NCI-H1930 (cell line): ENCODE data around the gene RPRD1B.

Experiments
- DNase-seq, 2 experiments: peaks; one replicate each; lab custom pipeline; 2025; lab: John Stamatoyannopoulos, UW

Gene RPRD1B

DNA sequence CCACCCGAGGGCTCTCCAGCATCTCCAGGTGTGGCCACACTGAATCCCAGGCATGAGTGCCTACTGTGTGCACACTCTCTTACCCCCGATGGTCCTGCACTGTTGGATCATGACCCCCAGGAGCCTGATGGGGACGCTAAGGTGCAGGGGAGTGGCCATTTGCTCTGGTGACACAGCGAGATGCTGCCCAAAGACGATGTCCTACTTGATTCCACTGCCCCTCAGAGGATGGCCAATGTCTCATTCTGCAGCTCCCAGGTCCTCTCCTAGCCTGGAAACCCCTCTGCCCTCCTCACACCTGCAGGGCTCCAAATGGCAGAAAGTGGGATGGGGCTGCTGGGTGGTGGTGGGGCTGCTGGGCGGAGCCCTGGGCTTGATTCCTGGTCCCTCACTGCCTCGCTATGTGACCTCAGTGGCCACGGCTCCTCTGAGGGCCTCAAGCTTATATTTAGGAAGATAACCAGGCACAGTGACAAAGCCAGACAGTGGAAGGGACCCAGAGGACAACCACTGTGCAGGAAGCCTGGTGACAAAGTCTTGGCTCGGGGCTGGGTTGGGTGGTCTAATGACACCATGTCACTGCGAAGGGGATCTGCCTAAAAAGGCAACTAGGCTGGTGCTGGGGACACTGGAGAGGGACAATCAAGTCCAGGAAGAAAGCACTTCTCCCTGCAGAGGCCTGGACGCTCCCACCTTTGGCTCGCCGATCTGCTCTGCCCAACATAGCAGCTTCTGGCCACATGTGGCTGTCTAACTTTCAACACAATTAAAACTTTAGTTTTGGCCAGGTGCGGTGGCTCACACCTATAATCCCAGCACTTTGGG lies 103.1 kb downstream of the RPRD1B start:
- no peak for DNase-seq

DNA sequence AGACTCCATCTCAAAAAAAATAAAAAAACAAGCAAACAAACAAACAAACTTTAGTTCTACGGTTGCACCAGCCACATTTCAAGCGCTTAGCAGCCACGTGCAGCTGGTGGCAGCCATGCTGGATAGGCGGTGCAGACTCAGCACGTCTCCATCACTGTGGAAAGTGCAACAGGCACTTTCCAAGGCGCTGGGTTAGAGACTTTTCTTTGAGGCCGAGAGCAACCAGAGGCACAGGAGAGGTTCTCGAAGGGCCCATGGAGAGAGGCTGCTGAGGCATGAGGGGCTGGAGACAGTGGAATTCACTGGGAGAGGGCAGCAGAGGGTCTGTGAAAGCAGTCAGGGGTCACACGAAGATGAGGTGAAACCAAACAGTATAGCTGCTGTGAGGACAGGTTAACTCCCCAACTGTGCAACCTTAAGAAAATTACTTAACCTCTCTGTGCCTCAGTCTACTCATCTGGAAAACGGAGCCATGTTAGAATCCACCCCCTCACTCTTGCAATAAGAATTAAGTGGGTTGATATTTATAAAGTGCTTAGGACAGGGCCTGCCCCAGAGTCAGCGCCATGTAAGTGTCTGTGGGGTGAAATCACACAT lies 104.0 kb downstream of the RPRD1B start:
- no peak for DNase-seq

DNA sequence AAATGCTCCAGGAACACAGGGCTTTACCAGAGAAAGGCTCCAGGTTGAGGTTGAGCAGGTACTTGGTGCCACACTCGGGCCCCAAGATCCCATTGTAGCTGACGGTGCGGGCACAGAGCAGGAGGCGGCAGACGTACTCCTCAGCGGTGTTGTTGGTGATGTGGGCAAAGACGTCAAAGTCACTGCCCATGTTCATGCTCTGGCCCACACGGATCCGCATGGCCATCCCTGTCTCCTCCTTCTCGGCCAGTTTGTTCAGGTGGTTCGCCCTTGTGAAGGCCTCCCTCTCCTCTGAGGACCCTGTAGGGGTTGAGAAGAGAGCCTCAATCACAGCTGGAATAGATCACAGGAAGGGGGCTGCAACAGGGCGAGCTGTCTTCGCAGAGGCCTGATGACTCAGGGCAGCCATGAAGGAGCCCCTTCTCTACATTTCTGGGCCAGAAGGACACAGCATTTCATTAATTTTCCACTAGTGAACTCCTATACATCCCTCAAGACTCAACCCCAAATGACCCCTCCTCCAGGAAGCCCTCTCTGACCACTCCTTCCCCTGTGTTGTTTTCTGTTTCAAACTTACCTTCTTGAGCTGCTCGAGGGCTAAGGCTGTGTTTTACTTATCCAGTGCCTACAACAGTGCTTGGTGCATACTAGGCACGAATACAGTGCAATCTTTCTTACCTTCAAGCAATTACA lies 104.7 kb downstream of the RPRD1B start:
- DNase-seq: no peak

GRCh38 chr20:38139156-38139912 lies 105.8 kb downstream of the RPRD1B start:
- no peak for DNase-seq

DNA sequence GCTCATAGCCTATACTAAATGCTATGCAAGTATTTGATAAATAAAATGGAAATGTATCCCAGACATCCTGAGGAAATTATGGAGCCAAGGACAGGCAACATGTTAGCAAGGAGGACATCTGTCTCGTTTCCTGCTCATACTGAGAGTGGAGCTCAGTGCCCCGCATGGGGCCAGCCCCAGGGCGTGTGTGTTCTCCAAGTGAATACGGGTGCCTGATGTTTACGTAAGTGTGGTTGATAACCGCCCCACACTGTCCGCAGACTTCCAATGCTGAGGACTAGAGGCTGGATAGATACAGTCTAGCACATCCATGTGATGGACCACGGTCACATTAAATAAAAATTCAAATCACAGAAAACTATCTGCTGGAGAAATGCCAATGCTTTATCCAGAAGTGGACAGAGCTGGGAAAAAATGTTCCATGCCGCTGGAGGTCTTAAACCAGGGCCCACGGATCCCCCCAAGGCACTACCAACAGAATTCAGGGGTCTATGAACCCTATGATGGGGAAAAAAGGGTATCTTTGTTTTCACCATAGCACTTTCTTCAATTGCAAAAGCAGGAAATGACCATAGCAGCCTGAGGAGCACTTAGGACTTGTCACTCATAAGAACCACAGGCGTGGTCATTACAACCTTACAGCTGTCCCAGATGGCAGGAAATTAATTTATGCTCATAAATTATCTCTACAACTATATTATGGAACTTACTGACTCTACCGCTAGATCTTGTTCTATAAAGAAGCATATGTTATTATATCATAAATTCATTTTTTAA lies 106.6 kb downstream of the RPRD1B start:
- DNase-seq: no peak

DNA sequence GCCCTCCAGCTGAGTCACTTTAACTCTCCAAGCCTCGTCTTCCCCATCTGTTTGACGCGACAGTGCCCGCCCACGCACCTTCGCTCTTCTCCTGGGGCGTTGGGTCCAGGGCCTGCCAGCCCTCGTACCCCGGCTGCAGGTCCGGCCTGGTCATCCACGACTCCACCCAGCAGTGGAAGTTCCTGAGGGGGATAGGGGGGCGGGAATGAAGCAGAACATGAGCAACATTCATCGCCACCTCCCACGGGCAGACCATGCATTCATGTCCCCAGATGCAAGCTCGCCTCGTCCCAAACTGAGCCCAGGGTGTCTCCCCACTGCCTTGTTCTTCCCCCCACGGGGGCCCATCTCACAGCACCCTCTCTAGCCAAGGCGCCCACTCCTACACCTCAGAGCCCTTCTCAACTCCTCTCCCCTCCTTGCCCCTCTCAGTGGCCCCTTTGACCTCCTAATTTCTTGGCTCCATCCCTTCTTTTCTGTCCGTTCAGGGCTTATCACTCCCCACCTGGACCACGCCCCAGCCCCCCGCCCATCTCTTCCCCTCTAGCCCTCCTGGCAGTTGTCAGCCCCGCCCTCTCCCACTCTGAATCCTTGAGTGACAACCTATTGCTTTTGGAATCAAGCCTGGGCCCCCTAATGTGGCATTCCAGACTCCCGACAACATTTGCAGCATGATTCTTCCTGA lies 107.8 kb downstream of the RPRD1B start:
- DNase-seq: no peak
